GM19239 (cell line): ENCODE results near the gene BECN2.

Experiments
- DNase-seq: peaks from one replicate; pipeline ENCODE4 v3.0.0; 2011; ENCODE audit warnings: low spot score; ENCODE audit not compliant: insufficient read length
- FAIRE-seq: peaks from 2 replicates; lab custom pipeline; 2011; peaks lifted over from hg19 to GRCh38; lab: Jason Lieb, UNC

Gene BECN2, protein sequence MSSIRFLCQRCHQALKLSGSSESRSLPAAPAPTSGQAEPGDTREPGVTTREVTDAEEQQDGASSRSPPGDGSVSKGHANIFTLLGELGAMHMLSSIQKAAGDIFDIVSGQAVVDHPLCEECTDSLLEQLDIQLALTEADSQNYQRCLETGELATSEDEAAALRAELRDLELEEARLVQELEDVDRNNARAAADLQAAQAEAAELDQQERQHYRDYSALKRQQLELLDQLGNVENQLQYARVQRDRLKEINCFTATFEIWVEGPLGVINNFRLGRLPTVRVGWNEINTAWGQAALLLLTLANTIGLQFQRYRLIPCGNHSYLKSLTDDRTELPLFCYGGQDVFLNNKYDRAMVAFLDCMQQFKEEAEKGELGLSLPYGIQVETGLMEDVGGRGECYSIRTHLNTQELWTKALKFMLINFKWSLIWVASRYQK

DNA sequence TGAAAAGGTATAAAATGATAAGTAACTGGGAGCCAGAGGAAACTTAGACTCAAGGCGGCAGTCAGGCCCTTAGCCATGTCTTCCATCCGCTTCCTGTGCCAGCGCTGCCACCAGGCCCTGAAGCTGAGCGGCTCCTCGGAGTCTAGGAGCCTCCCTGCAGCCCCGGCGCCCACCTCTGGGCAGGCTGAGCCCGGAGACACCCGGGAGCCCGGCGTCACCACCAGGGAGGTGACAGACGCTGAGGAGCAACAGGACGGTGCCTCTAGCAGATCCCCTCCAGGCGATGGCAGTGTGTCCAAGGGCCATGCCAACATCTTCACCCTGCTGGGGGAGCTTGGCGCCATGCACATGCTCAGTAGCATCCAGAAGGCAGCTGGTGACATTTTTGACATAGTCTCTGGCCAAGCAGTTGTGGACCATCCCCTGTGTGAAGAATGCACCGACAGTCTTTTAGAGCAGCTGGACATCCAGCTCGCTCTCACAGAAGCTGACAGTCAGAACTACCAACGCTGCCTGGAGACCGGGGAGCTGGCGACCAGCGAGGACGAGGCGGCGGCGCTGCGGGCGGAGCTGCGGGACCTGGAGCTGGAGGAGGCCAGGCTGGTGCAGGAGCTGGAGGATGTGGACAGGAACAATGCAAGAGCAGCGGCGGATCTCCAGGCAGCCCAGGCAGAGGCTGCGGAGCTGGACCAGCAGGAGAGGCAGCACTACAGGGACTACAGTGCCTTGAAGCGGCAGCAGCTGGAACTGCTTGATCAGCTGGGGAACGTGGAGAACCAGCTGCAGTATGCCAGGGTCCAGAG lies at the start of gene BECN2:
TSS of gene BECN2 (plus strand) at position 76 of the 803 bp plus-strand sequence. CDS start at position 76, 0 bp downstream.
- no peak for FAIRE-seq
- DNase-seq = no peak

DNA sequence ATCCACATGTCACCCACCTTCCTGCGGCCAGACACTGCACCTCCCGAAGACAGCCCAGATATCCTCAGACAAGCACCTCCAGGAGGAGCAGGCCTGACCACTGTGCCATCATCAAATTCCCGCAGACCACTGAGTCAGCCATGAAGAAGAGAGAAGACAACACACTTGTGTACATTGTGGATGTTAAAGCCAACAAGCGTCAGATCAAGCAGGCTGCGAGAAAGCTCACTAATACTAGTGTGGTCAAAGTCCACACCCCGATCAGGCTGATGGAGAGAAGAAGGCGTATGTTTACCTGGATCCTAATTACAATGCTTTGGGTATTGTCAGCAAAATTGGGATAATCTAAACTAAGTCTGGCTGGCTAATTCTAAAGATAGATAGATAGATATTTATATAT lies 41.4 kb upstream of the BECN2 start:
- DNase-seq (no peak), FAIRE-seq (no peak)

DNA sequence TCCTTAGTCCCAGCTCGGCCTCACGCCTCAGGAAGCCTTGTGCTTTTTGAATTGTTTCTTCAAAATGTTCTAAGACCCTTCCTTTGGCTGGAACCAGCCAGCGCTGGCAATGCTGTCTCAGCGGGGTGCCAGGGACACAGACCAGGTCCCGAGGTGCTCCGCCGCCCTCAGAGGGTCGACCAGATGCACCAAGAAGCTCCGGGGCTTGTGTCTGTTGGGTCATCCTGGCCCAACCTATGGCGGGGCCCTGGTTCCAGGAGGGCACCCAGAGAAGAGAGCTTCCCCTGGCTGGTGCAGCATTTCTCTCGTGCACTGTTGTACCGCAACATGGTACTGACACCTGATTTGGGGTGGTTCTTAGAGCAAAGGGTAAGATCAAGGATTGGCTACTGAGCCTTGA lies 40.1 kb upstream of the BECN2 start:
- FAIRE-seq = no peak
- no peak for DNase-seq

DNA sequence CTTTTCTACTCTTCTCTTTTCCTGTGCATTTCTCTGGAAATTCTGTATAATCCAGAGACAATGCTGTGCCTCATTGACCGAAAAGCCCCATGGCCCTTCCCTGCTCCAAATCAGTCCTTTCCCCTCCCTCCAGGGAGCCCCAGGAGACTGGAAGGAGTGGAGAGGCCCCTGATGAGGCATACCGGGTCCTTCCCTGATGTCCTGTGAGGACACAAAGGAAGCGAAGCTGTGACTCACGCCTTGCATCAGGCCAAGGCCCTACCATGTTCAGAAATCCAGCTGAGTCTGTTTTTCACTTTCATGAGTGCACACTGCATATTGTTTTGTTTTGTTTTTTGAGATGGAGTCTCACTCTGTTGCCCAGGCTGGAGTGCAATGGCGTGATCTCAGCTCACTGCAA lies 38.7 kb upstream of the BECN2 start:
- FAIRE-seq = no peak

DNA sequence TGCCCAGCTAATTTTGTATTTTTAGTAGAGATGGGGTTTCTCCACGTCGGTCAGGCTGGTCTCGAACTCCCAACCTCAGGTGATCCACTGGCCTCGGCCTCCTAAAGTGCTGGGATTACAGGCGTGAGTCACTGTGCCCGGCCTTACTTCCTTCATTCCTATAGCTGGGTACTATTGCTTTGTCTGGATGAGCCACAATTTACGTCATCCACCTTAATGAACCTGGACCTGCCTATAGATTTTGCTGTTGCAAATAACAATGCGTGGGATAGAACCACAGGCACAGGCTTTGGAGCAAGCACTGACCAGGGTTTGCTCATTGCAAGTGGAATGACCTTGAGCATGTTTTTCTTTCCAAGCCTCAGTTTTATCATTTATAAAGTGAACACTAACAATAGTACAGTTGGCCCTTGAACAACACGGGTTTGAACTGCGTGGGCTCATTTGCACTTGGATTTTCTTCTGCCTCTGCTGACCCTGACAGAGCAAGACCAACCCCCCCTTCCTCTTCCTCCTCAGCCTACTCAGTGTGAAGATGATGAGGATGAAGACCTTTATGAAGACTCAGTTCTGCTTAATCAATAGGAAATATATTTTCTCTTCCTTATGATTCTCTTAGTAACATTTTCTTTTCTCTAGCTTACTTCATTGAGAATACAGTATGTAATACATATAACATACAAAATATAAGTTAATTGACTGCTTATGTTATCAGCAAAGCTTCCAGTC lies 33.3 kb upstream of the BECN2 start:
- FAIRE-seq (no peak), DNase-seq (no peak)

More for the DNA sequence above, 38.7 kb upstream of the BECN2 start:
- no peak for DNase-seq

DNA sequence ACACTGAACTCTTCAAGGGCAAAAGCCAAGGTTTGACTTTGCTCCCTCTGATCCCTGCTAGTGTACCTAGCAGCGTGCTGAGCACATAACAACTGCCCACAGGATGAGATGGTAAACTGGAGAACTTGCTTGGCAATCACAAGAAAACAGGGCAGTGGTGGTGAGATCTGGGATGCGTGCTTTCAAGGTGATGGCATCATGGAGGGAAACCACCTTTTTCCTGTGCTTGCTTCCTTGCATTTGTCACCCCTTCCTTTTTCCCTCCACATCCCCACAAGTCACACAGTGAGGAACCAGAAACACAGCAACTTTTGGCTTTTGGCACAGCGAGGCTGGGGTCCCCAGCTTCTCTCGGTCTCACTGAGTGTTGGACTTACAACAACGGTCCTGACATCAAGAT lies 31.4 kb upstream of the BECN2 start:
- FAIRE-seq = no peak

DNA sequence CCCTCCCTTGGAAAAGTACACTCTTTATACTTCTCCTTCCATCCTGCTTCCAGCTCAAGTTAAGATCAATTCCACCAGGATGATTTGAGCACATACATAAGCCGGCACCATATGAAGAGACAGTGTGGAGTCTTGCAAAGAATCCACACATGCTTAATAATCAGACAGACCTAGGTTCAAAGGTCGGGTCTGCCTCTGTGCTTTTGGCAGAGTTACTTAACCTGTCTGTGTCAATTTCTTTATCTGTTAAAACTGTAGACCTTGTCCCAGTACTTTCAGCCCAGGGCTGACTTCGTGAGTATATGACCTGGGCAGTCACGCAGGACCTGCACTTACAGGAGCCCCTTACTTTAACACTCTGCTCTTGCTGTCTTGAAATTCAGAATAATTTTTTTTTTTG lies 30.2 kb upstream of the BECN2 start:
- FAIRE-seq (no peak), DNase-seq (no peak)

More for the DNA sequence above, 31.4 kb upstream of the BECN2 start:
- DNase-seq = no peak

DNA sequence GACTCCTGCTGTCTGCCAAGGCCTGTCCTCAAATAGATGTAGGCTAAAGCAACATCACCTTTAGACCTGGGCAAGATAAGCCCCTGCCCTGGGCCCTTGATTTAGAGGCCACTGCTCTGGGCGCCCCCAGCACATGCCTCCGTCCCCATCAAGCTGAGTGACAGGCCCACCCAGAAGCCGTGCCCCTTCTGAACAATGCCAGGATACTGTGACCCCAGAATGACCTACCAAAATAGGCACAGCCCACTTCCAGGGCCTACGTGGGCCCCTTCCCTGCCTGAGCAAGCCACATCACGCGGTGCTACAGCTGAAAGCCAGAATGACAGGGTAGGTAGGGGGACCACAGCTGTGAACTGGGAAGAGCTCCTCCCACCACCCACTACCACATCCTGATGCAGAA lies 24.7 kb upstream of the BECN2 start:
- no peak for FAIRE-seq
- no peak for DNase-seq

DNA sequence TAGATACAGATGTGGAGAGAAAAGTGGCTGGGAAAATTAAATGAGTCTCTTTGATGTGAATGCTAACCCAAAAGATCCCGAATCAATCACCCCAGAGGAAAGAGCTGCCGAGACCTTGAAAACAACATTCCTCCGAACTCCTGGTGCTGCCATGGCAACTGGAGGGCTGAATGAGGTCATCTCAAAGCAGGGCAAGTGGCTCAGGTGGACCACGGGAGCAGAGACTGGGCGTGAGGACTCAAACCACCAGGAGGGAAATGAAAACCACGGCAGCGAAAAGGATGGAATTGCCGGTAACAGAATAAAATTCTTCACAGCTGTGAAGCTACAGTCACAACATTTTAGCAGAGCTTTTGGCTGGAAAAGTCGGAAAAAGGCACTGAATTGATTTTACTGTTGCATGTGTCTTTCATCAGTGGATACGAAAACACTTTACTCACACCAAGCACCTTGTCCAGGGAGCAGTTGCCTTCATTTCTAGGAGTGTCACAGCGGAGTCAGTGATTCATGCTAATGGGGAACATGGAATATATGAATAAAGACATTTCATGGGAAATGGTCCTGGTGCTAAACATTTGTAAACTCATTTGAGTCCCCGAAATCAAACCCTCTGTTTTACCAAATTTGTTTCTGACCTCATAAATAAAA lies 23.2 kb upstream of the BECN2 start:
- DNase-seq (no peak), FAIRE-seq (no peak)

DNA sequence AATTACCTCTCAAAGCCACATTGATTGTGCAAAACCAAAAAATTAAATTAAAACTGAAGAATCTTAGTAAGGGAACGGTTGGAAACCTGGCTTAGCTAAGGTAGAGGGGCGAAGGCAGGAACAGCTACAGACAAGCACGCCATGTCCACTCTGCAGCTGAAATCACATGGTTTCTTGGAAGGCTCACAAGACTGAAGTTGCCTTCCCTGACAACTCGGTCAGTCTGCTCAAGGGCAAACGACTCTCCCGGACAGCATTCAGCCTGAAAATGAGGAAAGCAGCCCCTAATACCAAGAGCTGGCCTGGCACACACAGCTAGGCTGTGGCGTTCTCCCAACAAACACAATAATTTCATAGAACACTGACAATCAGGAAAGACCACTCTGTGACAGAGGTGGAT lies 22.7 kb upstream of the BECN2 start:
- FAIRE-seq (no peak), DNase-seq (no peak)

DNA sequence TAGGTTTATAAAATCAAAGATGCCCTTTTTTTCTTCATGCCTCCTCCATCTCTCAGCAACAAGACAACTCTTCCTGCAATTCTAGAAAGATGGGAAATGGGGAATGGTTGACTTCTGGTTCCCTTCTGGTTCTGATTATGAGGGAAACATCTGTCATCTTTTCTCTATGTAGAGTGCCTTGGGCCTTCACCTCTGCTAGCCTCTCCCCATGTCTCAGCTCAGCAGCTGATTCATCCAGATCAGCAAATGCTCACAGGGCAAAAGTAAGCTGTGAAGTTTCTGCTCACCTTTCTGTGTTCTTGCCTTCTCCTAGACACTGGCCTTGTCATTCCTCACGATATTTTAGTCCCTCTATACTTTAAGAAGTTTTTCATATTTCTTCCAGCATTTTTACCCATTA lies 17.8 kb upstream of the BECN2 start:
- FAIRE-seq = no peak
- DNase-seq = no peak

DNA sequence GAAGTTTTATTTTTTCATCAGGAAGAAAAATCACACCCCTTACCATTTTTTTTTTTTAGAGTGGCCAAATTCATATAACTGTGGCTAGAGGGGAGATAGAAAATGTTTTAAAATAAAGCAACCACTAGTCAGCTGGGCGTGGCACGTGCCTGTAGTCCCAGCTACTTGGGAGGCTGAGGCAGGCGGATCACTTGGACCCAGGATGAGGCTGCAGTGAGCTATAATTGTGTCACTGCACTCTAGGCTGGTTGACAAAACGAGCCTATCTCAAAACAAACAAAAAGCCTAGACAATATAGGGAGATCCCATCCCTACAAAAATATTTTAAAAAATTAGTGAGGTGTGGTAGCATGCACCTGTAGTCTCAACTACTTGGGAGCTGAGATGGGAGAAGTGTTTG lies 14.8 kb upstream of the BECN2 start:
- no peak for DNase-seq
- FAIRE-seq = no peak

DNA sequence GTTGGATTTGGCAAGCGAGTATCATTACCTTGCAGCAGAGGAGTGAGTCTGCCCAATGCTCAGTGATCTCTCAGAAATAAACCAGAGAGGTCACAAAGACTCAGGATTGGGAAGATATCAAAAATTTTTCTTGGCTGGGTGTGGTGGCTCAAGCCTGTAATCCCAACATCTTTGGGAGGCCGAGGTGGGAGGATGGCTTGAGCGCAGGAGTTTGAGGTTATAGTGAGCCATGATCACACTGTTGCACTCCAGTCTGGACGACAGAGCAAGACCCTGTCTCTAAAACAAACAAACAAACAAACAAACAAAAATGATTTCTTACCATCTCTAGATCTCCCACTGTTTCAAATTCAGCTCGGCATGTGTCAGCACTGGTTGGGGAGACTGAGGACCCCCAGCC lies 13.3 kb upstream of the BECN2 start:
- FAIRE-seq = no peak

DNA sequence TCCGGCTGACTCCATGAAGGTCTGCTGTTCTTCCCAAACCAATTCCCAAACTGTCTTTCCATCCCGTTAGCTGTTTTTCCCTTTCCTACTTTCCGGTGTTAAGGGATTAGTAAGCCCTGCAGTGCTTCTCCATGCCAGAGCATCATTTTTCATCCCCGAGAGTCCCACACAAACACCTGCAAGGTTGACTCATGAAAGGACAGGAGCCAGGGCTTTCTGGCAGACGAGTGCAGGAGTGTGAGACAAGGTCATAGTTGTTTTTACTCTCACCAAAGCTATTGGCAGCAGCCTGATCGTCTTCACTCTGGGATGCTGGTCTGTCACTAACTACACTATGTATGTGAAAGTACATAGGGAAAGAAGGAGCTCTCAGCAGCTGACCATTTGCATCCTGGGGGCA lies 10.2 kb upstream of the BECN2 start:
- DNase-seq (no peak), FAIRE-seq (no peak)

More for the DNA sequence above, 13.3 kb upstream of the BECN2 start:
- DNase-seq = no peak

DNA sequence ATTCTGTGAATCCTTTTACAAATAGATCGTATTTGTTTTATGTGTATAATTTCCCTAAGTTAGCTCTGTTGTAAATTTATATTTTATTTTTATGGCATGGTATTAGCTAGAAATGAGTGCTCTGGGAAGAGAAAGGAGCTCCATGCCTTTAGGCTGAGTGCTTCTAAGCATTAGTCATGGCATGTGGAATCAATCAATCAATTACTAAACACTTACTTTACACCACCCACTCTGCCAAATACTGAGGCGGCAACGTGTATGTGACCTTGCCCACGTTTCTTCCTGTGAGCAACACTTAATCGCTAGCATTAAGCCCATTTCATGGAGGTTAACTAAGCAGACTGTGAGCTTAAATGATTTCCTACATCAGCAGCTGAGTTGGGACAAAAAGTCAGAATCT lies 7.2 kb upstream of the BECN2 start:
- FAIRE-seq = no peak
- DNase-seq = no peak

DNA sequence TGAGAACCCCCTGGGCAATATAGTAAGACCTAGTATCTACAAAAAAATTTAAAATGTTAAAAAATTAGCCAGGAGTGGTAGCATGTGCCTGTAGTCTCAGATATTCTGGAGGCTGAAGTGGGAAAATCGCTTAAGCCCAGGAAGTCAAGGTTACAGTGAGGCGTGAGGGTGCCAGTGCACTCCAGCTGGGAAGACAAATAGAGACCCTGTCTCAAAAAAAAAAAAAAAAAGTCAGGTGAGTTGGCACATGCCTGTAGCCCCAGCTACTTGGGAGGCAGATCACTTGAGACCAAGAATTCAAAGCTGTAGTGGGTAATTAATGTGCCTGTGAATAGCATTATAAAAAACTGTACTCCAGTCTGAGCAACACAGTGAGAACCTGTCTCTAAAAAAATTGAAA lies 4.6 kb downstream of the BECN2 start:
- no peak for FAIRE-seq
- DNase-seq = no peak

DNA sequence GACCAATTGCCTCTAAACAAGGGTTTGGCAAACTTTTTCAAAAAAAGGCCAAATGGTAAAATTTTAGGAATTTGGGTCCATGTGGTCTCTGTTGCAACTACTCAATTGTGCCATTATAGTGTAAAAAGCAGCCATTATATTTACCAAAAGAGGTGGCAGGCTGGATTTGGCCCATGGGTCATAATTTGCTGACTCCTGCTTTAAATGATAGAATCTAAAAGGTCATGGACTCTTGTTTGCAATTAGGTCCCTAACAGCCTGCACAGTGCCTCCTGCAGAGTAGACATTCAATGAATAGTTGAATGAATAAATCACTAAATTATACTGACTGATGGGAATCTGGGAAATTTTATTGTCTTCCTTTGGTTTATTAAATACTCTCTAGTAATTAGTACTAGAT lies 6.2 kb downstream of the BECN2 start:
- FAIRE-seq (no peak), DNase-seq (no peak)

DNA sequence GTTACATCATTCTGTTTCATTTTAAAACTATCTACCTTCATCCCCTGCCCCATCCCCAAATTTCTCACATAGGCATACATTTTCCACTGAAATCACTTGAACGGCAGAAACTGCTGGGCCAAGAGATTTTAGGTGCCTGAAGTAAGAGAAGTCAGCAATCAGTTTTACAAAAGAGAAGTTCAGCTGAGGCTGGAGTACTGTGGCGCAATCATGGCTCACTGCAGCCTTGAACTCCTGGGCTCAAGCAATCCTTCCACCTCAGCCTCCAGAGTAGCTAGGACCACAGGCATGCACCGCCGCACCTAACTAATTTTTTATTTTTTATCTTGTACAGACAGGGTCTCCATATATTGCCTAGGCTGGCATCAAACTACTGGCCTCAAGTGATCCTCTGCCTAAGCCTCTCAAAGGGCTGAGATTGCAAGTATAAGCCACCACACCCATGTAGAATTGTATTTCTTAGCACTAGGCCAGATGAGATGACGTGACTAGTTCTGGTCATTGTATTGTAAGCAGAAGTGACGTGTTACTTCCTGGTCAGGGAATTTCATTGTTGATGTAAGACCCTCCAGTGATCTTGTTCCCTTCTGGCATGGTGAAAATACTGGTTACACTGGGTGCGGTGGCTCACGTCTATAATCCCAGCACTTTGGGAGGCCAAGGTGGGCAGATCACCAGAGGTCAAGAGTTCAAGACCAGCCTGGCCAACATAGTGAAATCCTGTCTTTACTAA lies 7.1 kb downstream of the BECN2 start:
- DNase-seq (no peak), FAIRE-seq (no peak)

DNA sequence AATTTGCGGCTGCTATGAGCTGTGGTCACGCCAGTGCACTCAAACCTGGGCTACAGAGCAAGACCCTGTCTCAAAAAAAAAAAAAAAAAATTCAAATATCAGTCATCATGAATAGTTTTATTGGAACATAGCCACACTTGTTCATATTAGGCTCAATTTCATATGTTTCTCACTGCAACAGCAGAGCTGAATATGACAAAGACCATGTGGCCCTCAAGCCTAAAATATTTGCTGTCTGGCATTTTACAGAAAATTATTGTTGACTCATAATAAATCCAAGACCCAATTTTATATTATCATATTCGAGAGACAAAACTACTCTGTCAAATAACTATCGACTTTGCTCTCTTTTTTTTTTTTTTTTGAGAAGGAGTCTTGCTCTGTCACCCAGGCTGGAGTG lies 11.0 kb downstream of the BECN2 start:
- no peak for FAIRE-seq

More for the DNA sequence above, 11.0 kb downstream of the BECN2 start:
- no peak for DNase-seq
